ENCODE results near the gene SNAP91.
"Not testable (repeated sequence)": the region's sequence is repeated elsewhere in the genome, so short reads cannot be mapped to it uniquely, and the experiment has no call there.

SNAP91 gene

DNA sequence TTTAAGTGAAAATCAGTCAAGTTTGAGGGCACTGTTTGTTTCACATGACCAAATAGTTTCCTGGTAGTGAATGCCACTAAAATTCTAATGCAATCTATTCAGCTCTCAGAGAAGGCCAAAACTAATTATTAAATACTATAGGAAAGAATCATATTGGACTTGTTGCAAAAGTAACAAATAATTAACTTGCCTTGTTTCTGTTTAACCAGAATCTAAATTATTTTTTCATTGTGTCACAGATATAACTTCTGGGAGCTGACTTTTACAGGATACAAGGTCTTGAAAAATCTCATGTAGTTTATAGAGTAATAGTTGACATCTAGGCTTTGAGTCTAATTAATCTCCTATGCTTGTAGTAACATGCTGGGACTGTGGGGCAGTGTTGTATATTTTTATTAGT, 152.0 kb downstream of the SNAP91 start:
- TF ChIP-seq, protein P1, sequence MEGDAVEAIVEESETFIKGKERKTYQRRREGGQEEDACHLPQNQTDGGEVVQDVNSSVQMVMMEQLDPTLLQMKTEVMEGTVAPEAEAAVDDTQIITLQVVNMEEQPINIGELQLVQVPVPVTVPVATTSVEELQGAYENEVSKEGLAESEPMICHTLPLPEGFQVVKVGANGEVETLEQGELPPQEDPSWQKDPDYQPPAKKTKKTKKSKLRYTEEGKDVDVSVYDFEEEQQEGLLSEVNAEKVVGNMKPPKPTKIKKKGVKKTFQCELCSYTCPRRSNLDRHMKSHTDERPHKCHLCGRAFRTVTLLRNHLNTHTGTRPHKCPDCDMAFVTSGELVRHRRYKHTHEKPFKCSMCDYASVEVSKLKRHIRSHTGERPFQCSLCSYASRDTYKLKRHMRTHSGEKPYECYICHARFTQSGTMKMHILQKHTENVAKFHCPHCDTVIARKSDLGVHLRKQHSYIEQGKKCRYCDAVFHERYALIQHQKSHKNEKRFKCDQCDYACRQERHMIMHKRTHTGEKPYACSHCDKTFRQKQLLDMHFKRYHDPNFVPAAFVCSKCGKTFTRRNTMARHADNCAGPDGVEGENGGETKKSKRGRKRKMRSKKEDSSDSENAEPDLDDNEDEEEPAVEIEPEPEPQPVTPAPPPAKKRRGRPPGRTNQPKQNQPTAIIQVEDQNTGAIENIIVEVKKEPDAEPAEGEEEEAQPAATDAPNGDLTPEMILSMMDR (conservative IDR thresholded peaks at IDR 0.05; ENCODE audit: low read depth, low read length) = no peak
- H3K4me3 ChIP-seq (ENCODE audit: low read length) = no peak overlapping the region
- DNase-seq (ENCODE audit: low read depth) = no peak

DNA sequence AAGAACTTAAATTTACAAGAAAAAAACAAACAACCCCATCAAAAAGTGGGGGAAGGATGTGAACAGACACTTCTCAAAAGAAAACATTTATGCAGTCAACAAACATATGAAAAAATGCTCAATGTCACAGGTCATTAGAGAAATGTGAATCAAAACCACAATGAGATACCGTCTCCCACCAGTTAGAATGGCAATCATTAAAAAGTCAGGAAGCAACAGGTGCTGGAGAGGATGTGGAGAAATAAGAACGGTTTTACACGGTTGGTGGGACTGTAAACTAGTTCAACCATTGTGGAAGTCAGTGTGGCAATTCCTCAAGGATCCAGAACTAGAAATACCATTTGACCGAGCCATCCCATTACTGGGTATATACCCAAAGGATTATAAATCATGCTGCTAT, 157.2 kb downstream of the SNAP91 start:
- DNase-seq (ENCODE audit: low read depth); H3K4me3 ChIP-seq (ENCODE audit: low read length): not testable (repeated sequence)

DNA sequence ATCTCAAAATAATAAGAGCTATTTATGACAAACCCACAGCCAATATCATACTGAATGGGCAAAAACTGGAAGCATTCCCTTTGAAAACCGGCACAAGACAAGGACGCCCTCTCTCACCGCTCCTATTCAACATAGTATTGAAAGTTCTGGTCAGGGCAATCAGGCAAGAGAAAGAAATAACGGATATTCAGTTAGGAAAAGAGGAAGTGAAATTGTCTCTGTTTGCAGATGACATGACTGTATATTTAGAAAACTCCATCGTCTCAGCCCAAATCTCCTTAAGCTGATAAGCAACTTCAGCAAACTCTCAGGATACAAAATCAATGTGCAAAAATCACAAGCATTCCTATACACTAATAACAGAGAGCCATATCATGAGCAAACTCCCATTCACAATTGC, 158.4 kb downstream of the SNAP91 start:
- DNase-seq (ENCODE audit: low read depth); H3K4me3 ChIP-seq (ENCODE audit: low read length): not testable (repeated sequence)

DNA sequence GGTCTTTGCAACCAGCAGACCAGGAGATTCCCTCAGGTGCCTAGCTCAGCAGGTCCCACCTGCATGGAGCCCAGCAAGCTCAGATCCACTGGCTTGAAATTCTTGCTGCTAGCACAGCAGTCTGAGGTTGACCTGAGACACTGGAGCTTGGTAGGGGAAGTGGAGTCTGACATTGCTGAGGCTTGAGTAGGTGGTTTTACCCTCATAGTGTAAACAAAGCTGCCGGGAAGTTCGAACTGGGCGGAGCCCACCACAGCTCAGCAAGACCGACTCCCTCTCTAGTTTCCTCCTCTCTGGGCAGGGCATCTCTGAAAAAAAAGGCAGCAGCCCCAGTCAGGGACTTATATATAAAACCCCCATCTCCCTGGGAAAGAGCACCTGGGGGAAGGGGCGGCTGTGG, 162.3 kb downstream of the SNAP91 start:
- H3K4me3 ChIP-seq (ENCODE audit: low read length) = no peak overlapping the region
- no peak for DNase-seq (ENCODE audit: low read depth)
- TF ChIP-seq, protein P1 (conservative IDR thresholded peaks at IDR 0.05; ENCODE audit: low read depth, low read length) = no peak

DNA sequence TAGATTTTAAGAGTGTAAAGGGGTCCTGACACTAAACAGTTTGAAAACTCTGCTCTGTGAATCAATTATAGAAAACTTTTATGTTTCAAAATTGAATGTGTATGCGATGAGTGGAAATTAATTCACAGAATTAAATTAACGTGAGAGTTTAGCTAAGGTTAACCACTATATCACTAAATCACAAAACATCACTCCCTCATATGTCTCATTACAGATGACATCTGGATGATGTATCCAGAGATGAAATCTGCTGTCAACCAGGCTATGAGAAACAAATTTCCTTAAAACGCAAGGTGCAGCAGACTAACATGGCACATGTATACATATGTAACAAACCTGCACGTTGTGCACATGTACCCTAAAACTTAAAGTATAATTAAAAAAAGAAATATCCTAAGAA, 169.2 kb downstream of the SNAP91 start:
- no peak overlapping the region for H3K4me3 ChIP-seq (ENCODE audit: low read length)
- TF ChIP-seq, protein P1 (conservative IDR thresholded peaks at IDR 0.05; ENCODE audit: low read depth, low read length) = no peak
- DNase-seq (ENCODE audit: low read depth) = no peak

DNA sequence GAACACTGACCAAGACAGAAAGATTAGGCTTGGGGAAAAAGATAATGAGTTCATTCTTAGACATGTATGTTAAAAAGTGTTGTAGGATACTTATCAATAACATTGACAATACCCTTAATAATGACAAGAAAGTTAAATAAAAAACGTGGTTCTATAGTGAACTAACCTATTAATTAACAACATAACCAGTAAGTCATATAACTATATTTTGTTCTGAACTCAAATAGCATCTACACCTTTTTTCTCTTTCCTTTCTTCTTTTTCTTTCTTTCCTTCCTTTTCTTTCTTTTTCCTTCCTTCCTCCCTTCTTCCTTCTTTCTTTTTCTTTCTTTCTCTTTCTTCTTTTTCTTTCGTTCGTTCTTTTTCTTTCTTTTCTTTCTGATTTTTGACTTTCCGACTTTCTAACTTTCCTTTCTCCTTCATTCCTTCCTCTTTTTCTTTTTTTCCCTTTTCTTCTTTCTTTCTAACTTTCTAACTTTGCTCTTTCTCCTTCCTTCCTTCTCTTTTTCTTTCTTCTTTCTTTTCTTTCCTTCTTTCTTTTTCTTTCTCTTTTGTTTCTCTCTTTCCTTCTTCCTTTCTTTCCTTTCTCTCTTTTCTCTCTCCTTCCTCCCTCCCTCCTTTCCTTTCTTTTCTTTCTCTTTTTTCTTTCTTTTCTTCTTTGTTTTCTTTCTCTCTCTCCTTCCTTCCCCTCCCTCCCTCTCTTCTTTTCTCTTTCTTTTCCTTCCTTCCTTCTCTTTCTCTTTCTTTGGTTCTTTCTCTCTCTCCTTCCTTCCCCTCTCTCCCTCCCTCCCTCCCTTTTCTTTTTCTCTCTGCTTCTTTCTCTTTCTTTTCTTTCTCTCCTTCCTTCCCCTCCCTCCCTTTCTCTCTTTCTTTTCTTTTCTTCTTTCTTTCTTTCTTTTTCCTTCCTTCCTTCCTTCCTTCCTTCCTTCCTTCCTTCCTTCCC, 172.0 kb downstream of the SNAP91 start:
- TF ChIP-seq, protein P1 (conservative IDR thresholded peaks at IDR 0.05; ENCODE audit: low read depth, low read length) = no peak
- DNase-seq (ENCODE audit: low read depth) = no peak

DNA sequence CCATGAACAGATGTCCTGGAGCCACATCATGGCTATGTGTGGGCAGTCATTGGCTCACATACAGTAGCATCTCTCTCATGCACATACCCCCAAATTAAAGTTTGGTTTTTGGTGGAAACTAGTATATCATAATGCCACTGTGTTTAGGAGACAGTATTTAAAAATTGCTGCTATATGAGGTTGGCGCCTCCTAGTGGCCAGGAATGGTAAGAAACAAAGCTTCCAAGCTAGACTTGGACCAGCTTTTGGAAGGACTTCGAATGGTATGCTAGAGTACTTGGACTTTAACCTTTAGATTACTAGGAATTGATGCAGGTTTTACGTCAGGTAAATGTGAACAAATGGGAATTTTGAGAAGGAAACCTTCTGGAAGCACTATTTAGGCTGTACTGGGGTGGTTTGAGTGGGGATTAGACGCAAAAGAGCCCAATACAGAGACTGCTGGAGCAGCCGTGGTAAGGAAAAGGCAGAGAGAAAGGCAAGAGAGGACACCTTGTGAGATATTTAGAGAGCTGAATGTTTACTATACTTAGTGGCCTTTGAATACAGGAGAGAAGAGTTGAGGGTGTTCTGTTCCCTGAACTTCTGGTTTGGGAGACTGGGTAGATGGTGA, 172.8 kb downstream of the SNAP91 start:
- no peak overlapping the region for H3K4me3 ChIP-seq (ENCODE audit: low read length)
- TF ChIP-seq, protein P1 (conservative IDR thresholded peaks at IDR 0.05; ENCODE audit: low read depth, low read length) = peak; percentile 84
- DNase-seq (ENCODE audit: low read depth) = no peak

More for the DNA sequence above, 172.0 kb downstream of the SNAP91 start:
- no peak overlapping the region for H3K4me3 ChIP-seq (ENCODE audit: low read length)

All from retinal pigment epithelial cell (primary cell).